GM13977 (cell line): ENCODE results near the gene KIAA1217.

Source experiments
- DNase-seq: peaks from one replicate; pipeline ENCODE4 v3.0.0; 2012; ENCODE audit warnings: low spot score
- in situ Hi-C: fragments of 300-500 bp; cut with MboI; formaldehyde crosslinking; loops from one replicate; pipeline ENCODE4 v1.12.0; 2022; ENCODE audit warnings: low sequenced_read_pairs, low pct_unique_long_range_greater_than_20kb, mixed read lengths, inconsistent platforms; ENCODE audit not compliant: unreplicated experiment
- TF ChIP-seq, protein P1 (sequence below): IDR thresholded peaks from 2 replicates; pipeline ENCODE4 v1.5.1; 2012; ENCODE audit warnings: mild to moderate bottlenecking, control low read depth; ENCODE audit not compliant: insufficient read depth; ENCODE audit errors: extremely low read depth, missing control alignments

KIAA1217 gene

GRCh38 chr10:24462889-24463552 lies 254.1 kb downstream of the KIAA1217 start:
- no peak for DNase-seq
- in situ Hi-C loops = no loop called here
- TF ChIP-seq, protein P1, sequence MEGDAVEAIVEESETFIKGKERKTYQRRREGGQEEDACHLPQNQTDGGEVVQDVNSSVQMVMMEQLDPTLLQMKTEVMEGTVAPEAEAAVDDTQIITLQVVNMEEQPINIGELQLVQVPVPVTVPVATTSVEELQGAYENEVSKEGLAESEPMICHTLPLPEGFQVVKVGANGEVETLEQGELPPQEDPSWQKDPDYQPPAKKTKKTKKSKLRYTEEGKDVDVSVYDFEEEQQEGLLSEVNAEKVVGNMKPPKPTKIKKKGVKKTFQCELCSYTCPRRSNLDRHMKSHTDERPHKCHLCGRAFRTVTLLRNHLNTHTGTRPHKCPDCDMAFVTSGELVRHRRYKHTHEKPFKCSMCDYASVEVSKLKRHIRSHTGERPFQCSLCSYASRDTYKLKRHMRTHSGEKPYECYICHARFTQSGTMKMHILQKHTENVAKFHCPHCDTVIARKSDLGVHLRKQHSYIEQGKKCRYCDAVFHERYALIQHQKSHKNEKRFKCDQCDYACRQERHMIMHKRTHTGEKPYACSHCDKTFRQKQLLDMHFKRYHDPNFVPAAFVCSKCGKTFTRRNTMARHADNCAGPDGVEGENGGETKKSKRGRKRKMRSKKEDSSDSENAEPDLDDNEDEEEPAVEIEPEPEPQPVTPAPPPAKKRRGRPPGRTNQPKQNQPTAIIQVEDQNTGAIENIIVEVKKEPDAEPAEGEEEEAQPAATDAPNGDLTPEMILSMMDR = no peak

GRCh38 chr10:24463611-24464426 lies 254.9 kb downstream of the KIAA1217 start:
- TF ChIP-seq, protein P1 = no peak
- in situ Hi-C loops = no loop called here
- DNase-seq = peak; percentile 47

GRCh38 chr10:24465124-24465874 lies 256.4 kb downstream of the KIAA1217 start:
- in situ Hi-C loops = no loop called here
- DNase-seq = no peak
- TF ChIP-seq, protein P1 = no peak

- peak; percentile 22 for DNase-seq
- TF ChIP-seq, protein P1 = no peak
- in situ Hi-C loops = no loop called here
Observed at GRCh38 chr10:24465891-24466818, 257.2 kb downstream of the KIAA1217 start.

DNA sequence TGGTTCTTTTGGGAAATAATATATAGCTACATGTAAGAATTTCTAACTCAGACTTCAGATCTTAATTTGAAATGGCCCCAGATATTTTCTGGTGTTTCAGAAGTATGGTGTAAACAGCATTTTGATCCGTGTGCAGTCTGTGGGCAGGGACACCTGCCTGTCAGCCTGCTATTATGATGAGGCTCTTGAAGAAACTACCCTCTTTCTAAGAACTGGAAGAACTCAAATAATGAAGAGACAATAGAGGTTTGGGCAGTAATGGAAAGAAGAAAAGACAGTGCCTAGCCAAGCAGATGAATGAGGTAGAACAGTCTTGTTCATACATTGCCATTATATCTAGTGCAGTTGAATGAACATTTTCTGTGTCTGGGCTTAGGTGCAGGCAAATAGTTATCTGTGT lies 258.2 kb downstream of the KIAA1217 start:
- TF ChIP-seq, protein P1 = no peak
- in situ Hi-C loops = no loop called here
- DNase-seq = no peak

DNA sequence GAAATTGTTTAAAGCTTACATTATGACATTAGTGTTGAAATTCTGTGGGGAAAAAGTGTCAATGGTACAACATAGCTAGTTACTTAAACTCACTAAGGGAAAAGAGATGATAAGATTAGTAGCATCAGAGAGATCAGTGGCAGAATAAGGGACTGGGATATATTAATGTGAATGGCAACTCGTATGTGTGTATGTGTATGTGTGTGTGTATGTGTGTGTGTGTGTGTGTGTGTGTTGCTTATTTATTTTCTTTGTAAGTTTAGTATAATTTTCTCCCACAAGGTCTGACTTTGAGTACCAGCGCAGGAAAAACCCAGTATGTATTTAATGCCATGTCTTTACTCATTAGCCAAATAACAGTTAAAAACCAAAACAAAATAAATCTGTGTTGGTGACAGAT lies 258.7 kb downstream of the KIAA1217 start:
- no peak for DNase-seq
- in situ Hi-C loops = no loop called here
- TF ChIP-seq, protein P1 = no peak
